GM12878 (cell line): ENCODE results near the gene ATP2A2. TPM values are rescaled to one million over a fixed set of nuclear protein-coding genes. Genes with fewer than 3 reads are reported as not detected.

Experiments
- ATAC-seq: fragments of 200-7000 bp; cut with Tn5 transposase; 3 replicates; pipeline ENCODE4 v1.9.1; 2020; ENCODE audit warnings: mild to moderate bottlenecking, moderate library complexity
- BruUV-seq: library from RNA; stranded (reverse); fragments of 400-500 nt; replicated peaks from 2 replicates; lab custom pipeline; 2021; lab: Mats Ljungman, UMichigan
- CTCF ChIA-PET: fragments of 300-600 bp; sonication (Branson Sonifier 250); formaldehyde crosslinking; extraction: SDS; loops from one replicate; lab custom pipeline; 2021; ENCODE audit warnings: inconsistent platforms; lab: Yijun Ruan, JAX
- POLR2A ChIA-PET: fragments of 350-600 bp; formaldehyde crosslinking; extraction: SDS; loops from one replicate; lab custom pipeline; 2021; ENCODE audit warnings: inconsistent platforms; lab: Charles Lee
- RAD21 ChIA-PET: fragments of 300-600 bp; sonication (Branson Sonifier 250); formaldehyde crosslinking; loops from one replicate; lab custom pipeline; 2023; ENCODE audit warnings: antibody characterized with exemption; ENCODE audit not compliant: unreplicated experiment; lab: Charles Lee
- SMC1A ChIA-PET: fragments of 300-600 bp; sonication (Branson Sonifier 250); formaldehyde crosslinking; loops from one replicate; lab custom pipeline; 2023; ENCODE audit not compliant: unreplicated experiment, uncharacterized antibody; lab: Charles Lee
- DNase-seq: peaks from one replicate; pipeline ENCODE4 v3.0.0-alpha.2; 2011; ENCODE audit warnings: low read depth, low spot score
- FAIRE-seq: peaks from 3 replicates; lab custom pipeline; 2011; peaks lifted over from hg19 to GRCh38; lab: Jason Lieb, UNC
- H2AFZ ChIP-seq: 2 replicates; pipeline ENCODE4 v1.6.0; 2011; ENCODE audit warnings: low read depth, low read length, control low read depth; ENCODE audit not compliant: control insufficient read depth
- H3K27ac ChIP-seq: 2 replicates; pipeline ENCODE4 v1.5.1; 2011; ENCODE audit warnings: control low read depth; ENCODE audit not compliant: control insufficient read depth, insufficient read depth
- H3K27me3 ChIP-seq, 2 experiments: replicated peaks in 1 of 2; 2 replicates each; pipeline versions ENCODE4 v1.6.0 to v1.6.1; 2011; ENCODE audit warnings: low read length in 1 of 2; ENCODE audit not compliant: control insufficient read depth in 2 of 2, insufficient read depth in 2 of 2
- H3K36me3 ChIP-seq, 2 experiments: 2 replicates each; pipeline ENCODE4 v1.5.1; 2011; ENCODE audit warnings: low read length in 1 of 2; ENCODE audit not compliant: control insufficient read depth in 2 of 2, insufficient read depth in 2 of 2
- H3K4me1 ChIP-seq: 2 replicates; pipeline ENCODE4 v1.6.1; 2011; ENCODE audit warnings: mild to moderate bottlenecking, low read length, moderate library complexity, mixed read lengths; ENCODE audit not compliant: control insufficient read depth, insufficient read depth
- H3K4me2 ChIP-seq: 2 replicates; pipeline ENCODE4 v1.6.0; 2011; ENCODE audit warnings: control low read depth; ENCODE audit not compliant: control insufficient read depth, insufficient read depth
- H3K4me3 ChIP-seq: fragments of 200-600 bp; sonication (generic); 2 replicates; pipeline ENCODE4 v1.5.1; 2016
- H3K79me2 ChIP-seq: 2 replicates; pipeline ENCODE4 v1.6.0; 2011; ENCODE audit warnings: low read length; ENCODE audit not compliant: control insufficient read depth, insufficient read depth
- H3K9ac ChIP-seq: 2 replicates; pipeline ENCODE4 v1.8.0; 2011; ENCODE audit warnings: low read length, control low read depth, mixed read lengths; ENCODE audit not compliant: control insufficient read depth, insufficient read depth
- H3K9me3 ChIP-seq: replicated peaks from 3 replicates; pipeline ENCODE4 v1.5.1; 2011; ENCODE audit warnings: mild to moderate bottlenecking, low read length; ENCODE audit not compliant: control insufficient read depth, insufficient read depth
- H4K20me1 ChIP-seq: 2 replicates; pipeline ENCODE4 v1.6.0; 2011; ENCODE audit not compliant: control insufficient read depth, insufficient read depth
- CBX3 ChIP-seq: fragments of 200-600 bp; sonication (generic); IDR thresholded peaks from 2 replicates; pipeline ENCODE4 v1.6.1; 2016; ENCODE audit warnings: low read depth, borderline replicate concordance
- CHD2 ChIP-seq: IDR thresholded peaks from 2 replicates; pipeline ENCODE4 v1.6.1; 2011; ENCODE audit warnings: low read depth, low read length, improper control_type of control experiment, borderline replicate concordance
- CTCF ChIP-seq, 3 experiments: IDR thresholded peaks in 2 of 3; conservative IDR thresholded peaks in 1 of 3; 2 replicates each; pipeline ENCODE4 v1.5.1; 2011; ENCODE audit warnings: low read depth in 3 of 3, low read length in 3 of 3, mild to moderate bottlenecking in 3 of 3, control low read depth in 2 of 3, moderate library complexity in 2 of 3, inconsistent platforms in 1 of 3, mixed read lengths in 1 of 3; ENCODE audit not compliant: control insufficient read depth in 2 of 3, insufficient read depth in 1 of 3; ENCODE audit errors: extremely low read depth in 1 of 3
- HCFC1 ChIP-seq: fragments of 150-350 bp; IDR thresholded peaks from 2 replicates; pipeline ENCODE4 v1.6.1; 2014; ENCODE audit warnings: low read length
- SKIL ChIP-seq: fragments of 450-650 bp; IDR thresholded peaks from 2 replicates; pipeline ENCODE4 v1.6.1; 2017; ENCODE audit warnings: mild to moderate bottlenecking, low read depth, inconsistent platforms; ENCODE audit not compliant: poor library complexity, severe bottlenecking
- WGBS: methylation state at CpG from one replicate; pipeline ENCODE4 v1.1.6; 2016; ENCODE audit warnings: low lambda C conversion rate; ENCODE audit not compliant: insufficient replicate concordance, insufficient coverage; ENCODE audit errors: missing lambda C conversion rate; 5-methylcytosine and 5-hydroxymethylcytosine counted together
- in situ Hi-C: fragments of 300-500 bp; cut with MboI; formaldehyde crosslinking; loops from 9 replicates; pipeline ENCODE4 v1.14.3; 2018; ENCODE audit warnings: mixed read lengths
- intact Hi-C: fragments of 100-400 bp; cut with micrococcal nuclease; formaldehyde crosslinking; loops from one replicate; pipeline ENCODE4 v1.14.2; 2022; ENCODE audit not compliant: unreplicated experiment
- polyA plus RNA-seq, 11 experiments: library from polyadenylated mRNA; depleted of rRNA in 4 of 11; unstranded in 6 of 11; stranded (reverse) in 5 of 11; fragments of >200 nt; fragmentation: Nextera tagmentation in 4 of 11; fragmentation: Illumina TruSeq in 1 of 11; extraction: Ambion mirVana in 4 of 11; extraction: Trizol in 1 of 11; gene quantifications; 1 replicate in 1 of 11; 2 replicates in 10 of 11; pipeline versions ENCODE4 v1.2.1 to v1.2.3, GENCODE V29; 2011 to 2016; ENCODE audit warnings: inconsistent platforms in 2 of 11, missing spikeins in 2 of 11, low read depth in 1 of 11
- total RNA-seq, 4 experiments: library from RNA; depleted of rRNA in 3 of 4; stranded (reverse); fragments of >200 nt in 3 of 4; fragmentation: Illumina TruSeq in 1 of 4; extraction: Trizol in 1 of 4; gene quantifications; 2 replicates each; pipeline versions ENCODE4 v1.2.1 to v1.2.3, GENCODE V29; 2013 to 2021

ATP2A2 gene
- total and polyA plus RNA-seq, 10 of the 15 experiments (the other 5 are each of a cell fraction or from before 2014, with no cell fraction given), result 3.7 to 133 (median 34.4) TPM

- no peak for TF ChIP-seq CTCF (IDR thresholded peaks at IDR 0.05 in 2 of 3, conservative IDR thresholded peaks at IDR 0.05 in 1 of 3; ENCODE audit: control insufficient read depth in 2 of 3, extremely low read depth in 1 of 3, insufficient read depth in 1 of 3, low read depth in 3 of 3, low read length in 3 of 3)
- no peak for TF ChIP-seq HCFC1
- TF ChIP-seq, all 136 proteins: peak for 0
Measured at GRCh38 chr12:110344657-110345056, 63.6 kb downstream of the ATP2A2 start (continued).

GRCh38 chr12:110345176-110345661 is 64.2 kb downstream of the ATP2A2 start:
- WGBS, result 98% methylated on average over 11 of the region's 11 CpGs
- intact Hi-C loops (no loop called here), in situ Hi-C loops (no loop called here)
- peaks cover 45 to 58% of the 10 kb centered on the region in 2 experiments for H3K36me3 ChIP-seq
- no peak overlapping the region for H3K27ac ChIP-seq
- no TSS peak for BruUV-seq
- ChIA-PET SMC1A (no interaction called here), CTCF (no interaction called here), POLR2A (no interaction called here), RAD21 (no interaction called here)
- ATAC-seq, result no peak
- TF ChIP-seq SKIL (no peak), CBX3 (no peak), CHD2 (no peak)
- no peak overlapping the region for H2AFZ ChIP-seq
- H3K27me3 ChIP-seq, result no peaks in the 10 kb centered on the region
- H3K4me2 ChIP-seq, result no peak overlapping the region
- no peaks in the 10 kb centered on the region for H3K9me3 ChIP-seq
- no peak overlapping the region for H3K4me3 ChIP-seq
- no peaks in the 10 kb centered on the region for H4K20me1 ChIP-seq
- no peak for DNase-seq
- no peaks in the 10 kb centered on the region for H3K4me1 ChIP-seq
- FAIRE-seq, result no peak
- no peaks in the 10 kb centered on the region for H3K79me2 ChIP-seq
- H3K9ac ChIP-seq, result no peak overlapping the region
